ENCODE data around the gene P2RY2.

- TF ChIP-seq POLR2A (IDR thresholded peaks at IDR 0.05; ENCODE audit: low read depth, low read length) (no peak), POLR2AphosphoS5 (IDR thresholded peaks at IDR 0.05; ENCODE audit: low read depth, low read length) (no peak), PAX5 (IDR thresholded peaks at IDR 0.05; ENCODE audit: insufficient read depth, low read length, severe bottlenecking) (no peak)
Measured at GRCh38 chr11:73193251-73194033, 24.6 kb upstream of the P2RY2 start.
